Liver (tissue), 9 donors: ENCODE results near the gene SYT6. TPM values are rescaled to one million over a fixed set of nuclear protein-coding genes. Genes with fewer than 3 reads are reported as not detected.

Experiments
- DNase-seq: peaks from one replicate; pipeline ENCODE4 v3.0.0-alpha.2; 2017; ENCODE audit warnings: low spot score
- H3K27ac ChIP-seq, 2 donors: one replicate each; pipeline ENCODE4 v1.7.0; 2013; ENCODE audit warnings: inconsistent platforms in 2 of 2, low read length in 2 of 2, control low read depth in 1 of 2, low read depth in 1 of 2, mild to moderate bottlenecking in 1 of 2
- H3K27me3 ChIP-seq, 4 donors: one replicate each; pipeline versions ENCODE4 v1.6.1 to v1.7.0; 2013; ENCODE audit warnings: low read length in 3 of 4, inconsistent platforms in 1 of 4, mild to moderate bottlenecking in 1 of 4, moderate library complexity in 1 of 4; ENCODE audit not compliant: control insufficient read depth in 4 of 4, insufficient read depth in 4 of 4
- H3K36me3 ChIP-seq, 4 donors: one replicate each; pipeline versions ENCODE4 v1.6.1 to v1.7.0; 2013; ENCODE audit warnings: low read length in 3 of 4, mild to moderate bottlenecking in 3 of 4, low read depth in 1 of 4, moderate library complexity in 1 of 4; ENCODE audit not compliant: control insufficient read depth in 4 of 4, insufficient read depth in 3 of 4
- H3K4me1 ChIP-seq, 4 donors: one replicate each; pipeline versions ENCODE4 v1.6.1 to v1.7.0; 2013; ENCODE audit warnings: low read length in 3 of 4, mild to moderate bottlenecking in 3 of 4, moderate library complexity in 1 of 4; ENCODE audit not compliant: control insufficient read depth in 4 of 4, insufficient read depth in 4 of 4
- H3K4me3 ChIP-seq, 3 donors: one replicate each; pipeline versions ENCODE4 v1.6.1 to v1.7.0; 2013; ENCODE audit warnings: low read length in 3 of 3, control low read depth in 1 of 3, low read depth in 1 of 3, mild to moderate bottlenecking in 1 of 3
- H3K9ac ChIP-seq, 2 donors: one replicate each; pipeline ENCODE4 v1.7.0; 2013; ENCODE audit warnings: low read length in 2 of 2, mild to moderate bottlenecking in 2 of 2, moderate library complexity in 2 of 2, control low read depth in 1 of 2, low read depth in 1 of 2
- H3K9me3 ChIP-seq, 4 donors: one replicate each; pipeline versions ENCODE4 v1.6.1 to v1.7.0; 2013; ENCODE audit warnings: low read length in 3 of 4; ENCODE audit not compliant: control insufficient read depth in 4 of 4
- EGR1 ChIP-seq, 2 donors: IDR thresholded peaks; 2 replicates each; pipeline ENCODE4 v1.6.1; 2016 to 2018; ENCODE audit warnings: antibody characterized with exemption in 2 of 2, low read depth in 2 of 2
- FOXA1 ChIP-seq: IDR thresholded peaks from 2 replicates; pipeline ENCODE4 v1.6.1; 2016; ENCODE audit warnings: antibody characterized with exemption
- FOXA2 ChIP-seq: IDR thresholded peaks from 2 replicates; pipeline ENCODE4 v1.6.1; 2016; ENCODE audit warnings: antibody characterized with exemption
- GABPA ChIP-seq, 2 donors: IDR thresholded peaks in 1 of 2; conservative IDR thresholded peaks in 1 of 2; 2 replicates each; pipeline ENCODE4 v1.6.1; 2016; ENCODE audit warnings: antibody characterized with exemption in 2 of 2, mild to moderate bottlenecking in 1 of 2, moderate library complexity in 1 of 2
- HNF4A ChIP-seq, 2 donors: conservative IDR thresholded peaks; 2 replicates each; pipeline ENCODE4 v1.6.1; 2016; ENCODE audit warnings: antibody characterized with exemption in 2 of 2, mild to moderate bottlenecking in 2 of 2
- JUND ChIP-seq, 2 donors: IDR thresholded peaks; 2 replicates each; pipeline ENCODE4 v1.6.1; 2016; ENCODE audit warnings: antibody characterized with exemption in 2 of 2
- RAD21 ChIP-seq, 2 donors: IDR thresholded peaks; 2 replicates each; pipeline ENCODE4 v1.6.1; 2016; ENCODE audit warnings: antibody characterized with exemption in 2 of 2, mild to moderate bottlenecking in 2 of 2
- RXRA ChIP-seq, 2 donors: IDR thresholded peaks; 2 replicates each; pipeline ENCODE4 v1.6.1; 2017 to 2018; ENCODE audit warnings: antibody characterized with exemption in 2 of 2, mild to moderate bottlenecking in 1 of 2
- TAF1 ChIP-seq: conservative IDR thresholded peaks from 2 replicates; pipeline ENCODE4 v1.6.1; 2016; ENCODE audit warnings: antibody characterized with exemption, mild to moderate bottlenecking
- YY1 ChIP-seq: IDR thresholded peaks from 2 replicates; pipeline ENCODE4 v1.6.1; 2016; ENCODE audit warnings: antibody characterized with exemption, mild to moderate bottlenecking
- WGBS: extraction: QIAGEN DNeasy Blood & Tissue Kit; methylation state at CpG from one replicate; pipeline ENCODE4 v1.1.7; 2013; 5-methylcytosine and 5-hydroxymethylcytosine counted together
- polyA plus RNA-seq, 2 donors: library from polyadenylated mRNA; stranded (reverse) in 1 of 2; unstranded in 1 of 2; fragments of 200-250 nt in 1 of 2; fragments of >200 nt in 1 of 2; fragmentation: Nextera tagmentation in 1 of 2; extraction: Ambion mirVana in 1 of 2; gene quantifications; one replicate each; pipeline versions ENCODE4 v1.2.1 to v1.2.3, GENCODE V29; 2013 to 2015
- total RNA-seq, 2 donors: library from RNA; depleted of rRNA; stranded (reverse); fragments of >200 nt; gene quantifications; one replicate each; pipeline ENCODE4 v1.2.3, GENCODE V29; 2014
- TF ChIP-seq, protein P1 (sequence below): fragments of 150-350 bp; IDR thresholded peaks from 2 replicates; pipeline ENCODE4 v1.5.1; 2017; ENCODE audit warnings: improper control_type of control experiment, low read depth, low read length; ENCODE audit not compliant: missing input control
- TF ChIP-seq, protein P2 (sequence below): IDR thresholded peaks from 2 replicates; pipeline ENCODE4 v1.6.1; 2016; ENCODE audit warnings: antibody characterized with exemption, mild to moderate bottlenecking
- TF ChIP-seq, protein P3 (sequence below): IDR thresholded peaks from 2 replicates; pipeline ENCODE4 v1.6.1; 2016; ENCODE audit warnings: antibody characterized with exemption
- TF ChIP-seq, protein P4 (sequence below): IDR thresholded peaks from 2 replicates; pipeline ENCODE4 v1.6.1; 2016; ENCODE audit warnings: antibody characterized with exemption
- donor health status: healthy.
- donor health status: healthy.
- donor health status: healthy.
- donor health status: healthy.
- donor health status: healthy.

SYT6 gene
- total and polyA plus RNA-seq, 4 donors = under 0.01 to 0.17 TPM; not detected in 2

DNA sequence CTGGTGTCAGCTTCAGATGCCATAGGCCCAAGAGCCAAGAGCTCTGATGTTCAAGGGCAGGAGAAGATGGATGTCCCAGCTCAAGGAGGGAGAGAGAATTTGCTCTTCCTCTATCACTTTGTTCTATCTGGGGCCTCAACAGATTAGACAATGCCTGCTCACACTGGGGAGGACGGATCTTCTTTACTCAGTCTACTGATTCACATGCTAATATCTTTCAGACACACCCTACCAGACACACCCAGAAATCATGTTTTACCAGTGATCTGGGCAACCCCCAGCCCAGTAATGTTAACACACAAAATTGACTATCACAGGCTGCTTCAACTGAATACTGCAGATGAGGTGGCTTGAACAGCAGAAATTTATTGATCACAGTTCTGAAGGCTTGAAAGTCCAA is 105.4 kb downstream of the SYT6 start (continued):
- TF ChIP-seq, protein P1, sequence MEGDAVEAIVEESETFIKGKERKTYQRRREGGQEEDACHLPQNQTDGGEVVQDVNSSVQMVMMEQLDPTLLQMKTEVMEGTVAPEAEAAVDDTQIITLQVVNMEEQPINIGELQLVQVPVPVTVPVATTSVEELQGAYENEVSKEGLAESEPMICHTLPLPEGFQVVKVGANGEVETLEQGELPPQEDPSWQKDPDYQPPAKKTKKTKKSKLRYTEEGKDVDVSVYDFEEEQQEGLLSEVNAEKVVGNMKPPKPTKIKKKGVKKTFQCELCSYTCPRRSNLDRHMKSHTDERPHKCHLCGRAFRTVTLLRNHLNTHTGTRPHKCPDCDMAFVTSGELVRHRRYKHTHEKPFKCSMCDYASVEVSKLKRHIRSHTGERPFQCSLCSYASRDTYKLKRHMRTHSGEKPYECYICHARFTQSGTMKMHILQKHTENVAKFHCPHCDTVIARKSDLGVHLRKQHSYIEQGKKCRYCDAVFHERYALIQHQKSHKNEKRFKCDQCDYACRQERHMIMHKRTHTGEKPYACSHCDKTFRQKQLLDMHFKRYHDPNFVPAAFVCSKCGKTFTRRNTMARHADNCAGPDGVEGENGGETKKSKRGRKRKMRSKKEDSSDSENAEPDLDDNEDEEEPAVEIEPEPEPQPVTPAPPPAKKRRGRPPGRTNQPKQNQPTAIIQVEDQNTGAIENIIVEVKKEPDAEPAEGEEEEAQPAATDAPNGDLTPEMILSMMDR = no peak
- no peak for TF ChIP-seq TAF1
- TF ChIP-seq EGR1 (IDR thresholded peaks at IDR 0.05; ENCODE audit: low read depth in 2 of 2) = no peak
- TF ChIP-seq YY1 = no peak

DNA sequence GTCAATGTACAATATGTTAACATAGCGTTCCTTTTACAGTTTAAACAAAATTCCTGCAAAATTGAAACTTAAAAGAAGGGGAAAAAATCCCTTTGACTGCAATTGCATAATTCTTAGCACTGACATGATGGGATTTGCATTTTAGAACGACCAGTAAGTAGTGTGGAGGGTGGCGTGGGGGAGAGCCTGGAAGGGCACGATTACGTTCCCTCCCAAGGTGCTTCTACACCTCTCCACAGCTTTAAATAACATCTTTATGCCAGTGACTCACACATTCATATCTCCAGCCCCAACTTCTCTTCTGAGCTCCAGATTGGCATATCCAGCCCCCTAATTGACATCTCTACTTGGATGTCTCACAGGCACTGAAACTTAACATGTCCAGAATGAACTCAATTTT is 110.1 kb downstream of the SYT6 start:
- H3K9ac ChIP-seq = no peak overlapping the region
- H3K4me1 ChIP-seq = no peaks in the 10 kb centered on the region
- no peak for TF ChIP-seq EGR1 (IDR thresholded peaks at IDR 0.05; ENCODE audit: low read depth in 2 of 2)
- TF ChIP-seq HNF4A (conservative IDR thresholded peaks at IDR 0.05) = no peak
- TF ChIP-seq RXRA (IDR thresholded peaks at IDR 0.05) = no peak
- no peak for TF ChIP-seq RAD21 (IDR thresholded peaks at IDR 0.05)
- TF ChIP-seq, protein P2, sequence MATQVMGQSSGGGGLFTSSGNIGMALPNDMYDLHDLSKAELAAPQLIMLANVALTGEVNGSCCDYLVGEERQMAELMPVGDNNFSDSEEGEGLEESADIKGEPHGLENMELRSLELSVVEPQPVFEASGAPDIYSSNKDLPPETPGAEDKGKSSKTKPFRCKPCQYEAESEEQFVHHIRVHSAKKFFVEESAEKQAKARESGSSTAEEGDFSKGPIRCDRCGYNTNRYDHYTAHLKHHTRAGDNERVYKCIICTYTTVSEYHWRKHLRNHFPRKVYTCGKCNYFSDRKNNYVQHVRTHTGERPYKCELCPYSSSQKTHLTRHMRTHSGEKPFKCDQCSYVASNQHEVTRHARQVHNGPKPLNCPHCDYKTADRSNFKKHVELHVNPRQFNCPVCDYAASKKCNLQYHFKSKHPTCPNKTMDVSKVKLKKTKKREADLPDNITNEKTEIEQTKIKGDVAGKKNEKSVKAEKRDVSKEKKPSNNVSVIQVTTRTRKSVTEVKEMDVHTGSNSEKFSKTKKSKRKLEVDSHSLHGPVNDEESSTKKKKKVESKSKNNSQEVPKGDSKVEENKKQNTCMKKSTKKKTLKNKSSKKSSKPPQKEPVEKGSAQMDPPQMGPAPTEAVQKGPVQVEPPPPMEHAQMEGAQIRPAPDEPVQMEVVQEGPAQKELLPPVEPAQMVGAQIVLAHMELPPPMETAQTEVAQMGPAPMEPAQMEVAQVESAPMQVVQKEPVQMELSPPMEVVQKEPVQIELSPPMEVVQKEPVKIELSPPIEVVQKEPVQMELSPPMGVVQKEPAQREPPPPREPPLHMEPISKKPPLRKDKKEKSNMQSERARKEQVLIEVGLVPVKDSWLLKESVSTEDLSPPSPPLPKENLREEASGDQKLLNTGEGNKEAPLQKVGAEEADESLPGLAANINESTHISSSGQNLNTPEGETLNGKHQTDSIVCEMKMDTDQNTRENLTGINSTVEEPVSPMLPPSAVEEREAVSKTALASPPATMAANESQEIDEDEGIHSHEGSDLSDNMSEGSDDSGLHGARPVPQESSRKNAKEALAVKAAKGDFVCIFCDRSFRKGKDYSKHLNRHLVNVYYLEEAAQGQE = no peak
- TF ChIP-seq JUND (IDR thresholded peaks at IDR 0.05) = no peak
- TF ChIP-seq, protein P3, sequence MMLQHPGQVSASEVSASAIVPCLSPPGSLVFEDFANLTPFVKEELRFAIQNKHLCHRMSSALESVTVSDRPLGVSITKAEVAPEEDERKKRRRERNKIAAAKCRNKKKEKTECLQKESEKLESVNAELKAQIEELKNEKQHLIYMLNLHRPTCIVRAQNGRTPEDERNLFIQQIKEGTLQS = no peak
- no peak for TF ChIP-seq FOXA2
- TF ChIP-seq, protein P4, sequence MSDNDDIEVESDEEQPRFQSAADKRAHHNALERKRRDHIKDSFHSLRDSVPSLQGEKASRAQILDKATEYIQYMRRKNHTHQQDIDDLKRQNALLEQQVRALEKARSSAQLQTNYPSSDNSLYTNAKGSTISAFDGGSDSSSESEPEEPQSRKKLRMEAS = no peak
- no peak for TF ChIP-seq GABPA (IDR thresholded peaks at IDR 0.05 in 1 of 2, conservative IDR thresholded peaks at IDR 0.05 in 1 of 2)
- TF ChIP-seq, protein P1 = no peak
- no peak for TF ChIP-seq TAF1
- TF ChIP-seq YY1 = no peak
- TF ChIP-seq FOXA1 = no peak
- DNase-seq = no peak
- no peak overlapping the region for H3K27ac ChIP-seq
- 67% methylated on average over 5 of the region's 5 CpGs for WGBS
- H3K36me3 ChIP-seq = no peaks in the 10 kb centered on the region
- no peak overlapping the region for H3K4me3 ChIP-seq
- H3K9me3 ChIP-seq = no peaks in the 10 kb centered on the region
- H3K27me3 ChIP-seq = no peaks in the 10 kb centered on the region
